Measurements from ENCODE around the gene EIF2S1. TPM values are rescaled to one million over a fixed set of nuclear protein-coding genes. Genes with fewer than 3 reads are reported as not detected.

Gene EIF2S1
- total and polyA plus RNA-seq, 2 of the 13 experiments (the other 11 are each of a cell fraction or from before 2014, with no cell fraction given), result 49.1 to 246 TPM

- TF ChIP-seq JDP2 (CRISPR knock-in tag; IDR thresholded peaks at IDR 0.05; ENCODE audit: borderline replicate concordance) (no peak), NRL (CRISPR knock-in tag; IDR thresholded peaks at IDR 0.05; ENCODE audit: borderline replicate concordance) (no peak), TEAD3 (CRISPR knock-in tag; optimal IDR thresholded peaks at IDR 0.05; ENCODE audit: borderline replicate concordance) (peak; percentile 24), THAP11 (CRISPR knock-in tag; IDR thresholded peaks at IDR 0.05) (no peak), NCOR1 (IDR thresholded peaks at IDR 0.05; ENCODE audit: borderline replicate concordance, low read length) (no peak), KDM5B (CRISPR knock-in tag; IDR thresholded peaks at IDR 0.05; ENCODE audit: borderline replicate concordance) (no peak), ZNF704 (CRISPR knock-in tag; IDR thresholded peaks at IDR 0.05; ENCODE audit: borderline replicate concordance) (no peak), SIX4 (CRISPR knock-in tag; IDR thresholded peaks at IDR 0.05) (no peak), ZNF24 (IDR thresholded peaks at IDR 0.05) (no peak), SOX13 (IDR thresholded peaks at IDR 0.05) (no peak; the same call in 1 of the 2 replicates), SOX13 (CRISPR knock-in tag; conservative IDR thresholded peaks at IDR 0.05 in 1 of 2, IDR thresholded peaks at IDR 0.05 in 1 of 2) (peak in 1 of 2 experiments; percentile 48; a peak in 1 of 4 replicates), ZNF713 (CRISPR knock-in tag; IDR thresholded peaks at IDR 0.05) (no peak), FOXO1 (CRISPR knock-in tag; IDR thresholded peaks at IDR 0.05) (no peak), IRF2 (CRISPR knock-in tag; IDR thresholded peaks at IDR 0.05) (no peak)
- TF ChIP-seq, protein P1, sequence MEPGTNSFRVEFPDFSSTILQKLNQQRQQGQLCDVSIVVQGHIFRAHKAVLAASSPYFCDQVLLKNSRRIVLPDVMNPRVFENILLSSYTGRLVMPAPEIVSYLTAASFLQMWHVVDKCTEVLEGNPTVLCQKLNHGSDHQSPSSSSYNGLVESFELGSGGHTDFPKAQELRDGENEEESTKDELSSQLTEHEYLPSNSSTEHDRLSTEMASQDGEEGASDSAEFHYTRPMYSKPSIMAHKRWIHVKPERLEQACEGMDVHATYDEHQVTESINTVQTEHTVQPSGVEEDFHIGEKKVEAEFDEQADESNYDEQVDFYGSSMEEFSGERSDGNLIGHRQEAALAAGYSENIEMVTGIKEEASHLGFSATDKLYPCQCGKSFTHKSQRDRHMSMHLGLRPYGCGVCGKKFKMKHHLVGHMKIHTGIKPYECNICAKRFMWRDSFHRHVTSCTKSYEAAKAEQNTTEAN (CRISPR knock-in tag; conservative IDR thresholded peaks at IDR 0.05), result no peak
- TF ChIP-seq, protein P2, sequence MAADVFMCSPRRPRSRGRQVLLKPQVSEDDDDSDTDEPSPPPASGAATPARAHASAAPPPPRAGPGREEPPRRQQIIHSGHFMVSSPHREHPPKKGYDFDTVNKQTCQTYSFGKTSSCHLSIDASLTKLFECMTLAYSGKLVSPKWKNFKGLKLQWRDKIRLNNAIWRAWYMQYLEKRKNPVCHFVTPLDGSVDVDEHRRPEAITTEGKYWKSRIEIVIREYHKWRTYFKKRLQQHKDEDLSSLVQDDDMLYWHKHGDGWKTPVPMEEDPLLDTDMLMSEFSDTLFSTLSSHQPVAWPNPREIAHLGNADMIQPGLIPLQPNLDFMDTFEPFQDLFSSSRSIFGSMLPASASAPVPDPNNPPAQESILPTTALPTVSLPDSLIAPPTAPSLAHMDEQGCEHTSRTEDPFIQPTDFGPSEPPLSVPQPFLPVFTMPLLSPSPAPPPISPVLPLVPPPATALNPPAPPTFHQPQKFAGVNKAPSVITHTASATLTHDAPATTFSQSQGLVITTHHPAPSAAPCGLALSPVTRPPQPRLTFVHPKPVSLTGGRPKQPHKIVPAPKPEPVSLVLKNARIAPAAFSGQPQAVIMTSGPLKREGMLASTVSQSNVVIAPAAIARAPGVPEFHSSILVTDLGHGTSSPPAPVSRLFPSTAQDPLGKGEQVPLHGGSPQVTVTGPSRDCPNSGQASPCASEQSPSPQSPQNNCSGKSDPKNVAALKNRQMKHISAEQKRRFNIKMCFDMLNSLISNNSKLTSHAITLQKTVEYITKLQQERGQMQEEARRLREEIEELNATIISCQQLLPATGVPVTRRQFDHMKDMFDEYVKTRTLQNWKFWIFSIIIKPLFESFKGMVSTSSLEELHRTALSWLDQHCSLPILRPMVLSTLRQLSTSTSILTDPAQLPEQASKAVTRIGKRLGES (CRISPR knock-in tag; IDR thresholded peaks at IDR 0.05; ENCODE audit: borderline replicate concordance), result no peak
- TF ChIP-seq, protein P3, sequence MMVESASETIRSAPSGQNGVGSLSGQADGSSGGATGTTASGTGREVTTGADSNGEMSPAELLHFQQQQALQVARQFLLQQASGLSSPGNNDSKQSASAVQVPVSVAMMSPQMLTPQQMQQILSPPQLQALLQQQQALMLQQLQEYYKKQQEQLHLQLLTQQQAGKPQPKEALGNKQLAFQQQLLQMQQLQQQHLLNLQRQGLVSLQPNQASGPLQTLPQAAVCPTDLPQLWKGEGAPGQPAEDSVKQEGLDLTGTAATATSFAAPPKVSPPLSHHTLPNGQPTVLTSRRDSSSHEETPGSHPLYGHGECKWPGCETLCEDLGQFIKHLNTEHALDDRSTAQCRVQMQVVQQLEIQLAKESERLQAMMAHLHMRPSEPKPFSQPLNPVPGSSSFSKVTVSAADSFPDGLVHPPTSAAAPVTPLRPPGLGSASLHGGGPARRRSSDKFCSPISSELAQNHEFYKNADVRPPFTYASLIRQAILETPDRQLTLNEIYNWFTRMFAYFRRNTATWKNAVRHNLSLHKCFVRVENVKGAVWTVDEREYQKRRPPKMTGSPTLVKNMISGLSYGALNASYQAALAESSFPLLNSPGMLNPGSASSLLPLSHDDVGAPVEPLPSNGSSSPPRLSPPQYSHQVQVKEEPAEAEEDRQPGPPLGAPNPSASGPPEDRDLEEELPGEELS (CRISPR knock-in tag; IDR thresholded peaks at IDR 0.05), result peak; percentile 33; the same call in 1 of the 2 replicates
- TF ChIP-seq, protein P4, sequence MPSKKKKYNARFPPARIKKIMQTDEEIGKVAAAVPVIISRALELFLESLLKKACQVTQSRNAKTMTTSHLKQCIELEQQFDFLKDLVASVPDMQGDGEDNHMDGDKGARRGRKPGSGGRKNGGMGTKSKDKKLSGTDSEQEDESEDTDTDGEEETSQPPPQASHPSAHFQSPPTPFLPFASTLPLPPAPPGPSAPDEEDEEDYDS (CRISPR knock-in tag; IDR thresholded peaks at IDR 0.05), result no peak
- TF ChIP-seq, protein P5, sequence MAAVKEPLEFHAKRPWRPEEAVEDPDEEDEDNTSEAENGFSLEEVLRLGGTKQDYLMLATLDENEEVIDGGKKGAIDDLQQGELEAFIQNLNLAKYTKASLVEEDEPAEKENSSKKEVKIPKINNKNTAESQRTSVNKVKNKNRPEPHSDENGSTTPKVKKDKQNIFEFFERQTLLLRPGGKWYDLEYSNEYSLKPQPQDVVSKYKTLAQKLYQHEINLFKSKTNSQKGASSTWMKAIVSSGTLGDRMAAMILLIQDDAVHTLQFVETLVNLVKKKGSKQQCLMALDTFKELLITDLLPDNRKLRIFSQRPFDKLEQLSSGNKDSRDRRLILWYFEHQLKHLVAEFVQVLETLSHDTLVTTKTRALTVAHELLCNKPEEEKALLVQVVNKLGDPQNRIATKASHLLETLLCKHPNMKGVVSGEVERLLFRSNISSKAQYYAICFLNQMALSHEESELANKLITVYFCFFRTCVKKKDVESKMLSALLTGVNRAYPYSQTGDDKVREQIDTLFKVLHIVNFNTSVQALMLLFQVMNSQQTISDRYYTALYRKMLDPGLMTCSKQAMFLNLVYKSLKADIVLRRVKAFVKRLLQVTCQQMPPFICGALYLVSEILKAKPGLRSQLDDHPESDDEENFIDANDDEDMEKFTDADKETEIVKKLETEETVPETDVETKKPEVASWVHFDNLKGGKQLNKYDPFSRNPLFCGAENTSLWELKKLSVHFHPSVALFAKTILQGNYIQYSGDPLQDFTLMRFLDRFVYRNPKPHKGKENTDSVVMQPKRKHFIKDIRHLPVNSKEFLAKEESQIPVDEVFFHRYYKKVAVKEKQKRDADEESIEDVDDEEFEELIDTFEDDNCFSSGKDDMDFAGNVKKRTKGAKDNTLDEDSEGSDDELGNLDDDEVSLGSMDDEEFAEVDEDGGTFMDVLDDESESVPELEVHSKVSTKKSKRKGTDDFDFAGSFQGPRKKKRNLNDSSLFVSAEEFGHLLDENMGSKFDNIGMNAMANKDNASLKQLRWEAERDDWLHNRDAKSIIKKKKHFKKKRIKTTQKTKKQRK (IDR thresholded peaks at IDR 0.05; ENCODE audit: low read length), result no peak
These were observed 48.3 kb upstream of the EIF2S1 start (continued) for GRCh38 chr14:67311868-67312267.
